Neural cell (in vitro differentiated cells): ENCODE data around the gene HCCS.

Experiments
- EZH2 ChIP-seq: fragments of 200-600, 300-800 bp; shearing (Covaris generic), sonication (generic); IDR thresholded peaks from 2 replicates; pipeline ENCODE4 v1.6.1; 2014; ENCODE audit warnings: antibody characterized with exemption, low read length, borderline replicate concordance, mild to moderate bottlenecking; ENCODE audit not compliant: insufficient read depth, poor library complexity, severe bottlenecking
- POLR2AphosphoS5 ChIP-seq: IDR thresholded peaks from 2 replicates; pipeline ENCODE4 v1.6.1; 2012
- RAD21 ChIP-seq: fragments of 450-650 bp; conservative IDR thresholded peaks from 2 replicates; pipeline ENCODE4 v1.6.1; 2014; ENCODE audit warnings: antibody characterized with exemption, mild to moderate bottlenecking, moderate library complexity
- TF ChIP-seq, protein P1 (sequence below): fragments of 450-650 bp; IDR thresholded peaks from 2 replicates; pipeline ENCODE4 v1.5.1; 2014; ENCODE audit warnings: antibody characterized with exemption, mild to moderate bottlenecking, moderate library complexity; ENCODE audit not compliant: poor library complexity, severe bottlenecking

DNA sequence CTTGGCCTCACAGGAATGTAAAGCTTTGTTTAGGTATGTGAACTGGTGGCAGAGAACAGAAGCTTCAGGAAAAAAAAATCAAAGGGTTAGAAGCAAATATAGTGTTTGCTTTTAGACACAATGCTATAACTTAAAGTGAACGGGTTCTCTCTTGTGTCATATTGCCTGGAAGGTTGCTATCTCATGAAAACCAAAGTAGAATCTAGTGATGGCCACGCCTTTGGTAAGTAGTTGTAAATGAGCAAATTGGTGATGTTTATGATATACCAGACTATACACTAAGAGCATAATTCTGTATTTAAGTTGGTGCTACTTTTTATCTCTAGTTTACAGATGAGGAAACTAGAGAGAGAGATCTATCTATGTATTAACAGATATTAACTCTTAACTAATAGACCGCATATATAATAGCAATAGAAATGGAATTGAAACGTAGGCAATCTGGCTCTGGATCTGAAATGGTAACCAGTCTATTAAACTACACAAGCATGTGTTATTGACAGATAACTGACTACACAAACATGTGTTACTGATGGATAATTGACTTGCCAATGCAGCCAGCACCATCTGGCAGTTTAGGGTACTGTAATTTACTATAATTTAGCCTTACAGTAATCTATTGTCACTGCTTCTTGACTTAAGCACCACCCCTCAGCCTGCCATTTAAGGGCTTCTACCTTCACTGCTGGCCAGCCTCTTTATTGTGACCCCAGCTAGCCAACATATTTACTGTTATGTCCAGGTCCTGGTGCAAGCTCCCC is 40.8 kb downstream of the HCCS start:
- TF ChIP-seq POLR2AphosphoS5: no peak
- TF ChIP-seq EZH2: no peak
- TF ChIP-seq, protein P1, sequence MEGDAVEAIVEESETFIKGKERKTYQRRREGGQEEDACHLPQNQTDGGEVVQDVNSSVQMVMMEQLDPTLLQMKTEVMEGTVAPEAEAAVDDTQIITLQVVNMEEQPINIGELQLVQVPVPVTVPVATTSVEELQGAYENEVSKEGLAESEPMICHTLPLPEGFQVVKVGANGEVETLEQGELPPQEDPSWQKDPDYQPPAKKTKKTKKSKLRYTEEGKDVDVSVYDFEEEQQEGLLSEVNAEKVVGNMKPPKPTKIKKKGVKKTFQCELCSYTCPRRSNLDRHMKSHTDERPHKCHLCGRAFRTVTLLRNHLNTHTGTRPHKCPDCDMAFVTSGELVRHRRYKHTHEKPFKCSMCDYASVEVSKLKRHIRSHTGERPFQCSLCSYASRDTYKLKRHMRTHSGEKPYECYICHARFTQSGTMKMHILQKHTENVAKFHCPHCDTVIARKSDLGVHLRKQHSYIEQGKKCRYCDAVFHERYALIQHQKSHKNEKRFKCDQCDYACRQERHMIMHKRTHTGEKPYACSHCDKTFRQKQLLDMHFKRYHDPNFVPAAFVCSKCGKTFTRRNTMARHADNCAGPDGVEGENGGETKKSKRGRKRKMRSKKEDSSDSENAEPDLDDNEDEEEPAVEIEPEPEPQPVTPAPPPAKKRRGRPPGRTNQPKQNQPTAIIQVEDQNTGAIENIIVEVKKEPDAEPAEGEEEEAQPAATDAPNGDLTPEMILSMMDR: no peak
- TF ChIP-seq RAD21: no peak
